HL-60/S4 treated with phorbol 12-myristate 13-acetate at 8.2 ng/mL for 4 days and 3 days (cell line): ENCODE measurements around the gene HIGD1B.
"Not testable (repeated sequence)": the region's sequence is repeated elsewhere in the genome, so short reads cannot be mapped to it uniquely, and the experiment has no call there.

Experiments
- in situ Hi-C: fragments of 300-500 bp; cut with MboI; formaldehyde crosslinking; loops from 2 replicates; pipeline ENCODE4 v1.15.0; 2022; ENCODE audit warnings: low sequenced_read_pairs

The HIGD1B gene

GRCh38 chr17:44847586-44847985 lies at the start of gene HIGD1B:
TSS of gene HIGD1B (plus strand) at chr17:44847883. CDS start at chr17:44848153, 270 bp downstream.
- in situ Hi-C loops: no loop called here

DNA sequence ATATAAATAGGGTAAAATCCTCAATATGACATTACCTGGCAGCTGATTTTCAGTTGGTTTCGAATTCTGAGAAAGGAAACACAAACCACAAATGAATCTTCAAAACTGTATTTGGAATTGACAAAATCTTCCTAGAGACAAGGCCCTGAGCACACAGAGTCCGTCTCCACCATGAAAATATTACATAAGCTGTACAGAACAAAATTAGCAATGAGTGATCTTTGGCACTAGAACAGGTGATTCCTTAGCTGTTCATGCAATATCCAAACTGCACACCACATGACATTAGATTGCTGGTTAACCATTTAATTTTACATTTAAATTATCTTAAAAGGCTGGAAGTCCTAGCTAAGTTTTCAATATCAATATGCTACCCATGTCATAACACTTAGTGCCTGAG lies 49.3 kb upstream of the HIGD1B start:
- in situ Hi-C loops: no loop called here

GRCh38 chr17:44801880-44802279 lies 45.8 kb upstream of the HIGD1B start:
- in situ Hi-C loops: no loop called here

DNA sequence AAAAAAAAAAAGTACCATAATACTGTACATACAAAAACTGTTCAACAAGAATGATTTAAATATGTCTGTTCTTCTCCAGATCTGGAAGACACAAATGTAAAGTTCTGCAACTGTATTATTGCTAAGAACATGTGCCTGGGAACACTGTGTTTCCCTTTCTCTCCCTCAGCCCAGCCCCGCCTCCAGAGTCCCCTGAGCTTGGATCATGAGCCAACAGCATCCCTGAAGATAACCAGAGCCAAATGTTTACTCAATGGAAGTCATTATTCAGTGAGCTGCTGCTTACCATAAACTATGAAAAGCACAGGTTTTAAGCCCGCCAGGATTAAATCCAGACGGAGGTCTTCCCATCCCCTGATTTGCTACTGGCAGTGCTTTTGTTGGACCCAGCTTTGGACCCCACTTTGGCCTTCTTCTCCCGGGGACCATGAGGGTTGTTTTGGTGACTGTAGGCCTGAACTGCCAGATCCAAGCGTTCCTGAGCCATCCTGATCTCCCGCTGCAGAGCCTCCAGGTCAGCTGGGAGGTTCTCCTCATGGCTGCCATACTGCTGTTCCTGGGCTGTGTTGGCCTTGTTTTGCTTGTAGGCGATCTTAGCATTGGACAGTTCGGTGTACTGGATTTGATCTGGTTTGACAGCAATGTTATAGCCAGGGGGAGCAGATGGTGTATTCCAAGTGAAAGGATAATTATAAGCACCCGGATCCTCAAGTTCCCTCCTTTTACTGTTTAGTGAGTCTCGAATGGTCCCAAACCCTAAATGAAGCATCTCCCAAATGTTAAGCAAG lies 43.2 kb upstream of the HIGD1B start:
- in situ Hi-C loops: no loop called here

DNA sequence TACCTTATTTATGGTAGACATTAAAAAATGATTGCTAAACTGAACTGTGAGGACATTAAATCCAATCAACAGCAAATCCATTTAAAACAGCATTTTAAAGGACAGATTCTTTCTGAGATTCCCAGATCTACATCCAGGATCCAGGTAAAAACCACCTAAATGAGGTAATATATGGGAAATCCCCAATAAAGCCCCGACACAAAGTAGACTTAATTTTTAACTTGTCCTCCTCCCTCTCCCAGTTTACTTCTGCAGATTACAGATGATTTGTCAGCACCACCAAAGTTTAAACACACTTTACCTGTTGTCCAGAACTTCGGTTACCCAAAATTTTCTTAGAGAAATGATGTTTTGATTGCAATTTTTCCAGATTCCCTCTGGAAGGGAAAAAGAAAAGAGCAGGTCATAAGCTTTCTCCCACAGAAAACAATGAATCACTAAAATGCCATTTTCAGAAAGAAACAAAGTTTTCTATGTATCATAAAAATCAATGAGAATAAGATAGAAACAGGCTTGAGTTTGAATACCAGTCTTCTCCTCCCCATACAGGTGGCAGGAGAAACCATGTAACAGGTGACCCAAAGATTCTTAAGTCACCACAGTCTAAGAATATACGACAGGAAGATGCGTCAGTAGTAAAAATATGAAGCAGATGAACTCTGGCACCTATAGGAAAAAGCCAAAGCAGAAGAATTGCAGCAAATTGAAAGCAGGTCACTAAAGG lies 40.4 kb upstream of the HIGD1B start:
- in situ Hi-C loops: no loop called here

DNA sequence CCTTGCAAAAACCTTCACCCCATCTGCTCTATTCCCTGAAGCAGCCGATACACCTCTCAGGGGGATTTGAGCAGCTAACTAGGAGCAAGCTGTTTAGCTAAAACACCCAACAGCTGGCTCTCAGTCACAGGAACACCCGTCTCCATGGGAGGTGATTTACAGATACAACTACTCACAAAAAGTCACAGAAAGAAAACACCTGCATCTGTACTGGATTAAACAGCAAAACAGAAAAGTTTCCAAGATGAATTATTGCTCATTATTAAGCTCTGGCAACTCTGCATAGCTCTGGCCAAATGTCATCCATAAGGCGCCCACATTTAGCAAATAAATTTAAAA lies 39.9 kb upstream of the HIGD1B start:
- in situ Hi-C loops: no loop called here

DNA sequence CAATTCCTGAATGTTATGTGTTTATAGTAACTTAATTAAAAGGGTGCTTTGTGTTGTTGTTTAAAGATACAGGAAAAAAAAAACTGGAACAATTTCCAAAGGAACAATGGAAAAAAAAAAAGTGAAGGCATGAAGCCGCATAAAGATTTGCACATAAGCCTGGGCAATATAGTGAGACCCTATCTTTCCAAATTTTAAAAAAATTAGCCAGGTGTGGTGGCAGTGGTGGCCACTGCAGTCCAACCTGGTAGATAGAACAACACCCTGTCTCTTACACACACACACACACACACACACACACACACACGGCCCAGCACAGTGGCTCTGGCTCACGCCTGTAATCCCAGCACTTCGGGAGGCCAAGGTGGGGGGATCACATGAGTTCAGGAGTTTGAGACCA lies 39.5 kb upstream of the HIGD1B start:
- in situ Hi-C loops: no loop called here

GRCh38 chr17:44808656-44809388 lies 38.9 kb upstream of the HIGD1B start:
- in situ Hi-C loops: not testable (repeated sequence)

- in situ Hi-C loops: no loop called here
Observed at GRCh38 chr17:44812263-44812662, 35.4 kb upstream of the HIGD1B start.

- in situ Hi-C loops: not testable (repeated sequence)
Observed at GRCh38 chr17:44818508-44818907, 29.2 kb upstream of the HIGD1B start.

DNA sequence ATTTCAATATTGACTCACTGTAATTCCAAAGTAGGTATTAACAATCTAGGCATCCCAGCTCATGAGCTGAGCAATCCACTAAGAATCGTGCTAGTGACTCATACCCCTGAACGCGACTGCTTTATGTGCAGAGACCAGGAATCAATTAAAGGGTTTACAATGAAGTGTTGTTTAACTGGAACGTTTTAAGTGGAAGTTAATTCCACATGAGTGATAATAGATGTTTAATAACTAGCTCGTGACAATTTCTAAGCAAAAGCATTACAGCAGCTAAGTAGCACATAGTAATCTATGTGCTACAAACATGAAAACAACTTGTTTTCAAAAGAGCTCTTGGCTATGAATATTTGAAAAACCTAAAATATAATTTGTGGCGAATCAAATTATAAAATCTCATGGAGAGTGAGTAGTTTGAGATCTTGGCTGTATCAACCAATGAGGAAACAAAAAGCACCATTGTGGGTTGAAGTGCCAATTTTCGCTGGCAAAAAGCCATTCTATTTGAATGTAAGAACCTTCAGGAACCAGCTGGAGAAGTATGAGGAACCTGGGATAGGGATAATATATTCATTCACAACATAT lies 27.0 kb upstream of the HIGD1B start:
- in situ Hi-C loops: no loop called here

DNA sequence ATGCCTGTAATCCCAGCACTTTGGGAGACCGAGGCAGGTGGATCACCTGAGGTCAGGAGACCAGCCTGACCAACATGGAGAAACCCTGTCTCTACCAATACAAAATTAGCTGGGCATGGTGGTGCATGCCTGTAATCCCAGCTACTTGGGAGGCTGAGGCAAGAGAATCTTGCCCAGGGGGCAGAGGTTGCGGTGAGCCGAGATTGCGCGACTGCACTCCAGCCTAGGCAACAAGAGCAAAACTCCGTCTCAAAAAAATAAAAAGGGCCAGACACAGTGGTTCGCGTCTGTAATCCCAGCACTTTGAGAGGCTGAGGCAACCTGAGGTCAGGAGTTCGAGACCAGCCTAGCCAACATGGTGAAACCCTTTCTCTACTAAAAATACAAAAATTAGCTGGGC lies 22.4 kb upstream of the HIGD1B start:
- in situ Hi-C loops: not testable (repeated sequence)

DNA sequence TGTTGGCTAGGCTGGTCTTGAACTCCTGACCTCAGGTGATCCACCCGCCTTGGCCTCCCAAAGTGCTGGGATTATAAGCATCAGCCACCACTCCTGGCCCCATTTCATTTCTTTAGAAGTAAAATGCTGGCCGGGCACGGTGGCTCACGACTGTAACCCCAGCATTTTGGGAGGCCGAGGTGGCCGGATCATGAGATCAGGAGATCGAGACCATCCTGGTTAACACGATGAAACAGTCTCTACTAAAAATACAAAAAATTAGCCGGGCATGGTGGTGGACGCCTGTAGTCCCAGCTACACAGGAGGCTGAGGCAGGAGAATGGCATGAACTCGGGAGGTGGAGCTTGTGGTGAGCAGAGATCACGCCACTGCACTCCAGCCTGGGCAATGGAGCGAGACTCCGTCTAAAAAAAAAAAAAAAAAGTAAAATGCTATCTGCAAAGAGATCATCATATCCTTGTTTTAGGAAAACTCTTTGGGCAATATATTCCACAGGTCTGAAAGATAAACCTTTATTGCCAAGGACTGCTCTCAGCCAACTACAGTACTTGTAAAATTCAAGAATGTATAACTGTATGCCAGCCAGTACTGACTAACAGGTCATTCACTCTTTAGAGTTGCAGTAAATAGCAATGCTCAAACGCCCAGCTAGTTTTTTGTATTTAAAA lies 21.4 kb upstream of the HIGD1B start:
- in situ Hi-C loops: no loop called here

- in situ Hi-C loops: no loop called here
Observed at GRCh38 chr17:44827863-44828262, 19.8 kb upstream of the HIGD1B start.

DNA sequence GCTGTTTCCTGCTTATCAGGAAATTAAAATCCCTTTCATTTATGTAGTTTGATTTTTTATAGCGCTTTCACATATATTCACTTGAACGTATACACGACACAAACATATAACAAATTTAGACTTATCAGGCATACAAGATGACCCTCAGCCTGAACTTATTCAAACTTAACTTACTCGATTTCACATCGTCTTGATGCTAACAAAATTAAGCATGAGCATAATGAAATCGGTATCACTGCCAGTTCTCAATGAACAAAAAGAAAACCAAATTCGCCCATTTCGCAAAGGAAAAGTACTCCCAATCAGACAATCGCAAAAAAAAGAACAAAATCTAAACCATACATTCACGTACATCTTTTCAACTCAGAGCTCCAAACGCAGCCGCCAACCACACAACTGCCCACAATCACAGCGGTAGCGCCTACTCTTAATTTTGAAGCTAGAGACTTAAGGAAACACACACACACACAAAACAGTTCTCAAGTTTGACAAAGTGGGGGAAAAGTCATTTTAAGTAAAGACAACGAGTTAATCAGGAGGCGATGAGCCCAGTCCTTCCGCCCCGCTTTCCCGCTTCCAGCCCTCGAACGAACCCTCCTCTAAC lies 18.7 kb upstream of the HIGD1B start:
- in situ Hi-C loops: no loop called here

GRCh38 chr17:44829523-44830358 lies 17.9 kb upstream of the HIGD1B start, which contains the start of gene GJC1:
TSS of gene GJC1 (minus strand) at chr17:44830287. CDS start at chr17:44805817, 24,470 bp downstream.
- in situ Hi-C loops: no loop called here

- in situ Hi-C loops: no loop called here
Observed at GRCh38 chr17:44830359-44831288, 17.1 kb upstream of the HIGD1B start.

DNA sequence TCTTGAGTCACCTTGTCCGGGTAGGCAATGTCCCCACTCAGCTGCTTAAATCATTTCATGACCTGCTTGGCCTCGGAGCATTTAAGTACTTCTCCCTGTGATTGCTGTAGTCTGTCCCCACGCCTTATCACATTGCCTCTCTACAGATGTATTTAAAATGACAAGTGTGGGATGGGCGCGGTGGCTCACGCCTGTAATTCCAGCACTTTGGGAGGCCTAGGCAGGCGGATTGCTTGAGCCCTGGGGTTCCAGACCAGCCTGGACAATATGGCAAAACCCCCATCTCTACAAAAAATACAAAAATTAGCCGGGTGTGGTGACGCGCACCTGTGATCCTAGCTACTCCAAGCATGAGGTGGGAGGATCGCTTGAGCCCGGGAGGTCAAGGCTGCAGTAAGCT lies 16.3 kb upstream of the HIGD1B start:
- in situ Hi-C loops: no loop called here
